ENCODE results near the gene APBB2.
"Not testable (repeated sequence)": the region's sequence is repeated elsewhere in the genome, so short reads cannot be mapped to it uniquely, and the experiment has no call there.

The APBB2 gene

DNA sequence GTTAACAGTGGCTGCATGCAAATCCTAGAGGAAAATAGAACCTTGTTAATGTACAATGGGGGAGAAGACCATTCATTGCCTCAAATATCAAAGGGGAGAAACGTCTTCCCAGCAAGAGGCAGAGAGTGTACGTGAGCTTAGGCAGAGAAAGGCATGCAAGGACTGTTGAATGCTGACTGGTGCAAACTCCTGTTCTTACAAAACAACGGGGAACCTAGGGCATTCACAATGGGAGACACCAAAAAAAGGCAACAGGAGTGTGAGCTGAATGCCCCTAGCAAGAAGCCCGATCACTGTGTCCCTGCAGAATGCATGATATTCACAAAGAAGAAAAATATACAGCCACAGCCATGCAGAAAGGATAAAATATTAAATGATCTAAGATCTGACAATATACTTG lies 279.7 kb downstream of the APBB2 start:
- DNase-seq (ENCODE audit: low read depth), result no peak

GRCh38 chr4:40933272-40934053 lies 280.9 kb downstream of the APBB2 start:
- no peak for DNase-seq (ENCODE audit: low read depth)

DNA sequence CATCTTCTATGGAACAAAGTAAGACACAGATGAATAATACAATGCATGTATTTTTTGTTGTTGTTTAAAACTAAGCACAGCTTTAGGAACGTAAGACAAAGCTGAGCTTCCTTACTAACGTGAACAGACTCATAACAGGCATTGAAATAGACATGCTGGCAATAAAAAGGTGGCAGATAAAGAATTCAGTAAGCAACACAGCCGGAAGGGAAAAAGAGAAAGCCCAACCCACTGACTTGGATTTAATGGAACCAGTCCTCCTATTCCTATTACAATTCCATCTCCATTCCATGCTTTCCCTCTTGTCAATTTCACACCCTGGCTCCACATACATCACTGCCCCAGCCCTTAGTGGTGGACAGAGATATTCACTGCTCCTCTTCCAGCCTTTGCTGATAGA lies 282.5 kb downstream of the APBB2 start:
- no peak for DNase-seq (ENCODE audit: low read depth)

DNA sequence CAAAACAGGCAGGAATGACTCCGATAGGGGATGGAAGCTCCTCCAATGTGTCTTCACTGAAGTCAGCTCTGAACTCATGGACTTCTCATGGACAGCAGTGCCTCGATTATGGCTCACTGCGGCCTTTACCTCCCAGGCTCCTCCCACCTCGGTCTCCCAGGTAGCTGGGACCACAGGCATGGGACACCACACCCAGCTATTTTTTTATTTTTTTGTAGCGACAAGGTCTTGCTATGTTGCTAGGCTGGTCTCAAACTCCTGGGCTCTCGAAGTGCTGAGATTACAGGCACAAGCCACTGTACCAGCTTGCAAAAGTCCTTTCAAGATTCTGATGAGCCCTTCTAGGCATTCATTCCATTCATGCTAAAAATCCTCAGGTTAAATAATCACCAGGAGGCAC lies 283.1 kb downstream of the APBB2 start:
- no peak for DNase-seq (ENCODE audit: low read depth)

- no peak for DNase-seq (ENCODE audit: low read depth)
Observed at GRCh38 chr4:40927074-40927473, 287.3 kb downstream of the APBB2 start.

GRCh38 chr4:40924793-40925117 lies 289.6 kb downstream of the APBB2 start:
- DNase-seq (ENCODE audit: low read depth), result no peak

- DNase-seq (ENCODE audit: low read depth), result peak; percentile 12
Observed at GRCh38 chr4:40924096-40924792, 290.1 kb downstream of the APBB2 start.

DNA sequence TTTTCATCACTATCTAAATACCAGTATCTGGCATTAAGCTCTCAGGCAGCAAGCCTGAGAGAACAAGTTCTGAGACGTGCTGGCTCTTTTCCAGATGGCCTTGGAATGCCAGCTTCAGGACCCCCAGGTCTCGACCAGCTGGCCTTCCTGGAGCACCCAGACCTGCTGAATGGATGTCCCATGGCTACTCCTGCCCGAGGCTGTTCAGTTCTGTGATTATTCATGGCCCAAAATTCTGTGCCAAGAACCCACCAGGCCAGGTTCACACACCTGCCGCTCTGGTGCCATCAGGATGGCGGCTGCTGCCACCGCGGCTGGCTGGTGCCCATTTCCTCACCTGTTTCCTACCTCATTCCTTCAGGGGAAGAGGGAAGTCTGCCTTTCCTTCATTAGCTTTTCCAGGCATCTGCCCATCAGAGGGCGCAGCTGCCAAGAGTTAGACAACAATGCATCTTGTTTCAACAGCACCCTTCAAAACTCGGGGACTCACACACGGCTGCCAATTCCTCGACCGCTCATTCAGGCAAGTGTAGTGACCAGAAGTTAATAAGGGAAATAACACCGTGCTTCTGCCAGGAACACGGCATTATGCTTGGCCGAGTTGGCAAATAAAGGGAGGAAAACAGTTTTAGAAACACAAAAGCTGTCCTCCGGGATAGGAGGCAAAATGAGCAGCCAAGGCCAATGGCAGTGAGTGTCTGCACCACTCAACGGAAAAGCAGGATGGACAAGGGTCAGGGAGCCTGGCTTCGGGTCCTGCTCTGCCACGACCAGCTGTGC lies 290.8 kb downstream of the APBB2 start:
- no peak for DNase-seq (ENCODE audit: low read depth)

- not testable (repeated sequence) for DNase-seq (ENCODE audit: low read depth)
Observed at GRCh38 chr4:40919976-40920375, 294.4 kb downstream of the APBB2 start.

- no peak for DNase-seq (ENCODE audit: low read depth)
Observed at GRCh38 chr4:40918330-40918729, 296.0 kb downstream of the APBB2 start.

GRCh38 chr4:40916880-40917279 lies 297.5 kb downstream of the APBB2 start:
- no peak for DNase-seq (ENCODE audit: low read depth)

DNA sequence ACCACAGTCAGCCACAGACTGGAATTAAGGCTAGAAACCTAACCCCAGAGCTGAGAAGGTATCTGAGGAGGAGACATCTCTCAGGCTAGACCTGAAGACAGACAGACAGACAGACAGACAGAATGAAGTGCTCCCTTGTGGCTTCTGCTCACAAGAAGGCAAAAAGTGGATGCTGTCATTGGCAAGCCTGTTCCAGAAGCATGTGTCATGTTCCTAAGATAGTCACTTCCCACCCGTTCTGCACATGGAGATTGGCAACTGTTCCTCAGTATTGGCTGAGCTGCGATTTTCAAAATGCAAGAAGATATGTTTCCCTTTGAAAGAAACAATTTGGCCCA lies 298.2 kb downstream of the APBB2 start:
- no peak for DNase-seq (ENCODE audit: low read depth)

DNA sequence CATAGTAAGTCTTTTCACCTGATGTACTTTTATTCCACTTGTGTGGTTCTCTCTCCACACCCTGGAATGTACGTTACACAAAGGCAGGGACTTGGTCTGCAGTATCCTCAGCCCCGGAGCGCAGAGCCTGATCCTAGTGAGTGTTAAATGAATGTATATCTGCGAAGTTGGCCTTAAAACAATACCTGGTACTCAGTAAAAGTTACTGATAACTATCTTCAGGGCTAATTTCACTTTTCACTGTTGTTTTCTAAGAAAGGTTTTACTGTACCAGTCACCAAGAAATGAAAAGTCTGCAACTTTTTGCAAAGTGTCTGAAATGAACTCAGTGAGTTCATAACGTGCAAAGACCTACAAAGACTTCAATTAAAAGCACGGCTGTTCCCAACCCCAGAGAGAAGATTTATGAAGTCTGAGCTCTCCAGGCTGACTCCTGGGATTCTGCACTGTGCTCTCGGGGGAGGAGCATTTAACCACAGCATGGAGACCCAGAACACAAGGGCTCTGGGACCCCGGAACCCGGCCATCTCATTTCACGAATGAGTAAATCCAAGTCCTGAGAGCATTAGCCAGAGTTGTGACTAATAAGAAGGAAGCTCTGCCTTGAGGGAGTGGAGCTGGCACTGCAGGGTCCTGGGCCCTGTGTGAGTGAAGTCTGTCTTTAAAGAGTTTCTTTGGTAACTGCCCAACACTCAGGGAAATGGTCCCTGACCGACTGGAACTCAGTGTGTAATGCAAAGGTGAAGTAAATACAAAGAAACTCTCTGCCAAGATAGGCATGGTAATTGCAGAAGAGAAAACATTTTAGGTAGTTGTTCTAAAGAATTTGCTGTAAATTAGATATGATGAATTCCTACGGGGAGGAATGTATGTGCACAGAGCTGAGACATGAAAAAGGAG lies 298.8 kb downstream of the APBB2 start:
- DNase-seq (ENCODE audit: low read depth), result no peak

DNA sequence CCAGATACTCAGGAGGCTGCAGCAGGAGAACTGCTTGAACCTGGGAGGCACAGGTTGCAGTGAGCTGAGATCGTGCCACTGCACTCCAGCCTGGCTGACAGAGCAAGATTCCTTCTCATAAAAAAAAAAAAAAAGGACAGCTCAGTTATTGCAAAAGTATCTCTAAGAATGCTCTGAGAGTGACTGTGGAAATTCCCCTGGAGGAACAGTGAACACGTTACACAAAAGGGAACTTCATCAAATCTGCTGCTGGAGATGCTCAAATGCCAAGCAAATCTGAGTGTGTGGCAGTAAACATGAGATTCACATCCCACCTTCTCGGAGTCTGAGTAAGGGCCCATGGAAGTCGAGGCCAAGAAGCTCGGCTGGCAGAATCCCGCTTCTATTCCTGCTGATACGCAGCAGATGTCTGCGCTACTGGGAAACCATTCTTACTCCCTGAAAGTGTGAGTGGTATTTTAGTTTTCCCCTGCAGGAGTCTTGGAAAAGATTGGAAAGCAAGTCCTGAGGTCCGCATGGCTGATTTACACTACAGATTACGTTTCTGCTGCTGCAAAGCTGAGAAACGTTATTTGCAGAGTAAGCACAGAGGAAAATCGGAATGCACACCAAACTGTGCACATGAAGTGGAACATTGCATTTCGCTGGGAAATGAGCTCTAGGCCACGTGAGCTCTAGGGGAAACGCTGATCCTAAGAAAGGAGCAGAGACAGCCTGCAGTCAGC lies 301.7 kb downstream of the APBB2 start:
- DNase-seq (ENCODE audit: low read depth), result no peak

DNA sequence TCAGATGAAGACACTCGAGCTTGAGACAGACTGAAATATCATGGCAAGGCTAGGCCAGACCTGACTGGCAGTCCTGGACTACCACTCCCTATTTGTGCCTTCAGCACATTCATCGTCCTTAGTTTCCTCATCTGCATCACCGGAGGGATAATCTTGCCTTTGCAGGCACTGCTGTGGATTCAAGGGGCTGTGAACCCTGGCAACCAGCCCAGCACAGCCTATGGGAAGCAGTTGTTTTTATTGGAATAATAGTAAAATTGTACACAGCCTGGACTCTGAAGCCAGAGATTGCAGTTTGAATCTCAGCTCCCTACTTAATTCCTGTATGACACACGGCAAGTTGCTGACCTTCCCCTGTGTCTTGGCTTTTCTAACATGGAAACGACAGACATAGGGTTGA lies 303.6 kb downstream of the APBB2 start:
- no peak for DNase-seq (ENCODE audit: low read depth)

GRCh38 chr4:40909363-40909876 lies 304.9 kb downstream of the APBB2 start:
- DNase-seq (ENCODE audit: low read depth), result no peak

DNA sequence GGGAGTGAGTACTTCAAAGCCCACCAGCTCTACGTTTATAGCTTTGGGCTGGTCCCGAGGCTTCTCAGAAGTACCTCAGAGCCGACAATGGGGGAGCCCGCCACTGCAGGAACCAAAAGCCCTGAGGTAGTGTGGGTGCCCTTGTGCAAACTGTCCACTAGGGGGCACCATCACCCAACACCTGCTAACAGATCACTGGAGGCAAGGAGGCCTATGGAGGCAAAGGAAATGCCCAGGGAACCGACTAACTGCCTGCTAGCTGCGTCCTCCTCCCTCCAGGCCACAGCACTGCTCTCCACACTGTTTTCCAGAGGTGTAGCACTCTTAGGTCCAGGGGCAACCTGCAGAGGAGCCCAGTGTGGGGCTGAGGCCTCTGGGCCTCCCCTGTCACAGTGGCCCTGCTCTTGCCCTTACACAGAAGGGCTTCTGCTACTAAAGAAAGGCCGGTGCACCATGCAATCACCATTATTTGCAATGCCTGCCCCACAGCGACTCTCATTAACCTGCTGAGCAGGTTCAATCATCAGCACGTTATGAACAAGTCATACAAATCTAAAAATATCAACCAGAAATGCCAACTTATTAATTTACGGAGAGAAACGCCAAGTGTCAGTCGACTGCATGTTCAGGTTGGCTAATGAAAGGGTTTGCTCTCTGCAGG lies 305.5 kb downstream of the APBB2 start:
- DNase-seq (ENCODE audit: low read depth), result peak; percentile 15

- no peak for DNase-seq (ENCODE audit: low read depth)
Observed at GRCh38 chr4:40908297-40908696, 306.0 kb downstream of the APBB2 start.

- no peak for DNase-seq (ENCODE audit: low read depth)
Observed at GRCh38 chr4:40905414-40905813, 308.9 kb downstream of the APBB2 start.

- not testable (repeated sequence) for DNase-seq (ENCODE audit: low read depth)
Observed at GRCh38 chr4:40900531-40900930, 313.8 kb downstream of the APBB2 start.

Data from stimulated activated CD8-positive, alpha-beta memory T cell treated with anti-CD3 and anti-CD28 coated beads, Interleukin-12 subunit alpha, Interleukin-12 subunit beta, amount 100 ng/mL, for 4 hours (primary cell).